Measurements from ENCODE around the gene LSP1.
A peak's percentile ranks its signal among the peaks of the same experiment; 100 is the strongest.
"Not testable (repeated sequence)": the region's sequence is repeated elsewhere in the genome, so short reads cannot be mapped to it uniquely, and the experiment has no call there.

The LSP1 gene

GRCh38 chr11:1939006-1939625 is 86.2 kb downstream of the LSP1 start:
- H3K4me3 ChIP-seq (ENCODE audit: low read depth, low read length), result no peak overlapping the region
- no peak for TF ChIP-seq CTCF (IDR thresholded peaks at IDR 0.05; ENCODE audit: insufficient read depth, low read depth, low read length, missing control alignments)
- no peak for DNase-seq (ENCODE audit: low read depth)

- not testable (repeated sequence) for H3K4me3 ChIP-seq (ENCODE audit: low read depth, low read length)
- peak; percentile 33 for DNase-seq (ENCODE audit: low read depth)
These were observed 86.9 kb downstream of the LSP1 start for GRCh38 chr11:1939788-1940187.
